22Rv1 (cell line): ENCODE data around the gene MAML3.

ENCODE experiments used
- CTCF ChIP-seq: fragments of 450-650 bp; IDR thresholded peaks from 2 replicates; pipeline ENCODE4 v1.5.1; 2017; ENCODE audit warnings: mild to moderate bottlenecking
- ZFX ChIP-seq: fragments of 450-650 bp; IDR thresholded peaks from 2 replicates; pipeline ENCODE4 v1.6.1; 2017; ENCODE audit warnings: antibody characterized with exemption, borderline replicate concordance

- no peak for TF ChIP-seq CTCF
- no peak for TF ChIP-seq ZFX
Measured at GRCh38 chr4:140172960-140173359, 19.0 kb upstream of the MAML3 start.
